Measurements from ENCODE around the gene VDAC1.

The VDAC1 gene

GRCh38 chr5:134022333-134022732 lies 17.6 kb upstream of the VDAC1 start:
- no peak for DNase-seq

GRCh38 chr5:134020188-134020587 lies 15.4 kb upstream of the VDAC1 start:
- DNase-seq: no peak

DNA sequence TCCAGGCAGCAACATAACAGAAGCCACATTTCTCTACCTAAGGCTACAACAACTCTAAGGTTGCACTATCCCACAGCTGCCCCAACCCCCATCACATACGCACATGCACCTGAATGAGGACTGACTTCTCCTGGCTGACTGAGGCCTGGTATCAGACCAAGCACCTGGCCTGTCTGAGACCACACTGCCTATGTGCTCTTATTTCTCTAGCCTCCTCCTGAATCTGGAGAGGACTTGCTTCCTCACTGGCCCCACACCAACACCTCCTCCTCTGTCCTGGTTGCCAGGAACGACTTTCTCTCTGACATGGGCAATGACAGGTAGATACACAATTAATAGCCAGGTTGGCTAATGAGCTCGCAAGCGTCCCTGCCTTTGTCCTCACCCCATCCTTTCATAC lies 14.9 kb upstream of the VDAC1 start:
- no peak for DNase-seq

DNA sequence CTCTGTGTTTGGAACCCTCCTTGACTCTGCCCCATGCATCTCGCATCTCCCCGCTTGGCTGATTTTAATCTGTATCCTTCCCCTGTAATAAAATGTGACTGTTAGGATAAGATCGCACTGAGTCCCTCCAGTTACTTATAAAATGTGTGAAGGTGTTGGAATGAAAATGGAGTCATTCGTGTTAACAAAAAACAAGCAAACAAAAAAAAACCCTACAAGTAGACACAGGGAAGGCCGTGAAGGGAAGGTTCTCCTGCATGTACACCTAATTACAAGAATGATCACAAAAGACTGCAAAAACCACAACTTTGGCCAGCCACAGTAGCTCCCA lies 14.2 kb upstream of the VDAC1 start:
- DNase-seq: no peak

DNA sequence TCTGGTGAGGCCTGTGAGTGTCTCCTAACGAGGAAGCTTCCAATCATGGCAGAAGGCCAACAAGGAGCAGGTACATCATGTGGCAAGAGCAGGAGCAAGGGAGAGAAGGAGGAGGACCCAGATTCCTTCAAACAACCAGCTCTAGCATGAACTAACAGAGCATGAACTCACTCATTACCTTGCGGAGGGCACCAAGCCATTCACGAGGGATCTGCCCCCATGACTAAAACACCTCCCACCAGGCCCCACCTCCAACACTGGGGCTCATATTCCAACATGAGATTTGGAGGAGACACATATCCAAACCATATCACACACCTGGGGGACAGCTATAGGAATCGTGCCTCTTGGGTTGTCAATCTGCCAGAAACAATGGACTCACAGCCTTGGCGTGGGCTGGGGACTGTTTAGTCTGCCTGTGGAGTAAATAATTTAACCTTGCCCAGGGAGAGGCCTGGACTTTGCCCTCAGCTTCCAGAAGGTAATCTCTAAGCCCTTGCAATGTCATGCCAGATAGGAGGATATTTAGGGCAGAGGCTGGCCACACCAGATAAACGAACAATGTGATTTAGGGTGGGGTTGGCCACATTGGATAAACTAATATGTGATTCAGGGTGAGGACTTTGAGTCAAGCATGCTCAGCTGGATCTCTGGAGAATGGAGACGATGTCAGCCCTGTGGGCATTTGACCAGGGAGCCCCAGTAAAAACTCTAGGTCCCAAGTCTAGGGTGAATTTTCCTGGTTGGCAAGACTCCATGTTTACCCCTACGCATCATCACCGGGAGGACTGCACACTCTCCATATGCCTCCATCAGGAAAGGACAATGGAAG lies 13.6 kb upstream of the VDAC1 start:
- no peak for DNase-seq

- no peak for DNase-seq
These were observed 3.5 kb upstream of the VDAC1 start for GRCh38 chr5:134008266-134008749.

DNA sequence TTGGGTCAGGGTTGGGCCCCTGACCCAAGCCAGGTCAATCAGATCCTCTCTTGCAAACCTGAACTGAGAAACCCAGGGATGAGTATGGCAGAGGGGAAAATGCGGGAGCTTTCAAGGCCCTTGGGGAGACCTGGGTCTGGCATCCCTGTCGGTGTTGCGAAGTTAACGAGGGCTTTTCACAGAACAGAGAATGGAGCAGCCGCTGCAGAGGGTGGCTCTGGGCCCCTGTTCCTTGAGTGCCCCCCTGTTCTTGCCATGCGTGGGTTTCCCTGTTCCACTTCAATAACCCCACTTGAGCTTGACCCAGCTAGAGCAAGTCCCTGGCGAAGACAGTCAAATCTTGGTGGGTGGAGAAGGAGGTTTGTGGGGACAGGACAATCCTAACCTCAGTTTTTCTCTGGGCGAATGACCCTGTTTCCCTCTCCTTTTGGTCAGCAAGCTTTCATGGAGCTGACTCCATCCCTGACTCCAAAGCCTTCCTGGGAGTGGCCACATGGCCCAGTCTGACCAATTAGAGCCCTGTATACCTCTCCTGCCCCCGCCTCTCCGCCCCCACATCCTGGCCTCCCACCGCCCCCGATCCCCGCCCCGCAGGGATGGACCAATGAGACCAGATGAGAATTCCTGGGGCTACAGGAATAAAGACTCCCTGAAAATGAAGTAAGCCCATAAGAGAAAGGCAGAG lies 2.9 kb upstream of the VDAC1 start:
- no peak for DNase-seq

- no peak for DNase-seq
These were observed 1.3 kb upstream of the VDAC1 start for GRCh38 chr5:134006115-134006514.

DNA sequence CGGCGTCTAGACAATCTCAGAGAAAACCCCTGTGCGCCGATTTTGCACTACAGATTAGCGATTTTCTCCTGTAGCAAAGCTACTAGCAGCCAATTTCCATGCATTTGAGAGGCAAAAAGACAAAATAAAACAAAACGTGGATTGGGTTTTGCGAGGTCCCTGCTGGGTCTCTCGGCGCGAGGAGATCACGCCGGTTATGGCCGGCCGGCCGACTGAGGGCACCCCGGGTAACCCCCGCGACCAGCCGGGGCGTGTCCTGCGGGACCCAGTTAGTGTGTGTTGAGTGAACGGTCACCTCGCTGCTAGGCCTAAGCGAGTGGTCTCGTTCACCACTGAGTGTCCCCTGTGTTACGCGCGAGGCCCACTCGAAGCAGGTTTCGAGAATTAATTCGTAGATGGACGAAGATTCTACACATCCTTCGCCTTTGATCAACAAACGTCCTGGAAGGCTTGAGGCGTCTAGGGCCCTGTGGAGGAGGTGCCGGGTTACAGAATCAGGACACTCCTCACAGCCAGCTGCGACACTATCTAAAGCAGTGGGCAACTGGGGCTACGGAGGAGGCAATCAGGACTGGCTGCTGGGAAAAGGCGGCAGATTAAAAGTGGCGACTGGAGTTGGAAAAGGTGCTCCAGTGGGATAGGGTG lies 764 bp upstream of the VDAC1 start:
- DNase-seq: no peak

DNA sequence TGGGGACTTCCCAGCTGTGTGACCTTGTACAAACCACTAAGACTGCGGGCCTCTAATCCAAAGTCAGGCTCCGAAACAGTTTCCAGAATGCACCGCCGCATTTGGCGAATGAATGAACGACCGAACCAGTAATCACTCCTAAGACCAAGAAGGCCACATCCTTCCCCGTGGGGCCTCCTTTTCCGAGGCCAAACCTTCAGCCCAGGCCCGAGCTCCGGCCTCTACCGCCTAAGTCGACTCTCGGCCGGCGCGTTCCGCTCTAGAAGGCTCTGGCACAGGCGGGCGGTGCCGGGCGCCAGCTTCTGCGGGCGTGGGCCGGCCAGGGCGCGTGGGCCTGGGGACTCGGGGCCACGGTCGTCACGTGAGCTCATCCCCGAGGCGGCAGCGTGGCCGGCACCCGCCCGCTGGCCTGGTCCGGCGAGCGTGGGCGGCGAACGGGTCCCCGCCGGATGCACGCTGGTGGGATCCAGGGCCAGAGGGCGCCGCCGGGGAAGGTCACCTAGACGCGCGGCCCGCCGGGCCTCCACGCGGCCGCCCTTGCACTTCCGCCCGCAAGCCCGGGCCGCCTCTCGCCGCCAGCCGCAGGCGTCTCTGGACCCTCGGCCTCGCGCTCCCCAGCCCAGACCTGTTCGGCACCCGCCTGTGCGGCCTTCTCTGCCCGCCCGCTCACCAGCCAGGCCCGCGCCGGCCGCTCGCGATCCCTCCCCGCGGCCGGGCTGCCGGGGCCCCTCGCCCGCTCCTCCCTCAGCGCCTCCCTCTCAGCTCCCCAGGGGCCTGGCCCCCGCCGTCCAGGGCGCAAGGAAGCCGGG lies 754 bp downstream of the VDAC1 start:
- DNase-seq: no peak

- no peak for DNase-seq
These were observed 1.5 kb downstream of the VDAC1 start for GRCh38 chr5:134003064-134003816.

GRCh38 chr5:134001938-134002731 lies 2.6 kb downstream of the VDAC1 start:
- DNase-seq: no peak

- no peak for DNase-seq
These were observed 3.9 kb downstream of the VDAC1 start for GRCh38 chr5:134000696-134001453.

- DNase-seq: no peak
These were observed 4.7 kb downstream of the VDAC1 start for GRCh38 chr5:134000091-134000511.

DNA sequence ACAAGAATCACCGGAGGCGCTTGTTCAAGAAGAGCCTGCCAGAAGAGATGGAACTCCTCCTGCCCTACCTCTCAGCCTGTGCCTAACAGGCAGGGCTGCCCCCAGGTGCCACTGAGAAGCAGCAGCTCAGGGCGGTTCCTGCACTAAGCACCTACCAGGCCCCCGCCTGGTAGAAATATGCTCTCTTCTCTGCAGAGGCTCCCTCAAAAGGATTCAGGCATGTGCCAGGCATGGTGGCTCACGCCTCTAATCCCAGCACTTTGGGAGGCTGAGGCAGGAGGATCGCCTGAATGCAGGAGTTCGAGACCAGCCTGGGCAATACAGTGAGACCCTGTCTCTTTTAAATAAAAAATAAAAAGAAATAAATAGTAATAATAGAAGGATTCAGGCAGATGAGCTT lies 6.0 kb downstream of the VDAC1 start:
- DNase-seq: no peak

DNA sequence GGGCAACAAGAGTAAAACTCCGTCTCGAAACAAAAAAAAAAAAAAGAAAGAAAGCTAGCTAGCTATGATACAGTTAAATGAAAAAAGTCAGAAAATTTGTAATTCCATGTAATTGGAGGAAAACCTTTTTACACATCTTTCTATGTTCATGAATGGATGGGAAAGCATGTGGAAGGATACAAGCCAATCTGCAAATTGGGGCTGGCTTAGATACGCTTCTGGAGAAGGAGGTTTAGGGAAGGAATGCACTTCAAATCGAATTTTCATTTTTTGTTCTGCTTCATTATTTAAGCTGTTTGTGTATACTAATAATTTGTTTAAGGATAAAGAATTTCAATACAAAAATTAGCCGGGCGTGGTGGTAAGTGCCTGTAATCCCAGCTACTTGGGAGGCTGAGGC lies 6.7 kb downstream of the VDAC1 start:
- no peak for DNase-seq

DNA sequence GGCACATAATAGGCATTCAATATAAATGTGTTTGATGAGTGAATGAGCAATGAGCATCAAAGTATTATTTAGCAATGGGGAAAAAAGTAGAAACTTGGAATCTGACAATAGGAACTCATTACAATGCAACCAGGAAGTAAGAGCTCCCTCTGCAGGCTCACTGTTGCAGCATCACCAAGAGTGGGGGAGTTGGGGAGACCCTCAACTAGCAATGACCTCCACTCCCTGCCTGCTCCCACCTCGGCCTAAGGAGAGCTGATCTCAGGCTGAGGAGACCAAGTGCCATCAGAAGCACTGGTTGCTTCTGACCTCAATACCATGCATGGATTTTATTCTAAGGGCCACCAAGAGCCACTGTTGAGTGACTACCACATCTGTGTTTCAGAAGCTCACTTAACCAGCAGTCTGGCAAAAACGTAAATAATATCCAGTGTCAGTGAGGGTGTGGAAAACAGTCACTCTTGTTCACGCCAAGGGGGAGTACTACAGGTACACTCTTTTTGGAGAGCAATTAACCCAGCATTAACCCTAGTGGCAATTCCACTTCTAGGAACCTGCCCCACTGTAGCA lies 8.0 kb downstream of the VDAC1 start:
- no peak for DNase-seq

GRCh38 chr5:133995883-133996563 lies 8.8 kb downstream of the VDAC1 start:
- DNase-seq: no peak

- no peak for DNase-seq
These were observed 9.4 kb downstream of the VDAC1 start for GRCh38 chr5:133995341-133995740.

DNA sequence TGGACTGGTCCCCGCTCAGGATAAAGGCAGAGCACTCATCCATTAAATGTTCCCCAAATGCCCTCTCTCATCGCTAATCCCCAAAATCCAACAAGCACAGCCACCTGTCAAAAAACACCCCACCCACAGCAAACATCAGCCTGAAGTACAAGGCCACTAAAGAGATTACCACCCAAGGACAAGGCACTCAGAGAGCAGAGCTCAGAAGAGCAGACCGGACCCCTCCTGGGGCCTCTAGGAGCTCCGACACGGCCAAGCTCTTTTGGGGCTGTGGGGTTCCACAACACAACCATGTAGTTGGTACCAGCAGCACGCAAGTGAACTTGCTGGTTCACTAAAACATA lies 9.8 kb downstream of the VDAC1 start:
- DNase-seq: no peak
